Germinal center (tissue), 1 donor: Measurements from ENCODE around the gene ANXA3.
"Not testable (repeated sequence)": the region's sequence is repeated elsewhere in the genome, so short reads cannot be mapped to it uniquely, and the experiment has no call there.

Experiments
- DNase-seq: peaks from one replicate; pipeline ENCODE4 v3.0.0; 2012; ENCODE audit warnings: mixed read lengths, low spot score

Gene ANXA3

GRCh38 chr4:78543424-78544125 is 8.0 kb upstream of the ANXA3 start:
- no peak for DNase-seq

GRCh38 chr4:78544678-78545077 is 6.9 kb upstream of the ANXA3 start:
- DNase-seq = no peak

GRCh38 chr4:78545275-78546246 is 6.0 kb upstream of the ANXA3 start:
- DNase-seq = no peak

GRCh38 chr4:78547899-78548298 is 3.7 kb upstream of the ANXA3 start:
- not testable (repeated sequence) for DNase-seq

DNA sequence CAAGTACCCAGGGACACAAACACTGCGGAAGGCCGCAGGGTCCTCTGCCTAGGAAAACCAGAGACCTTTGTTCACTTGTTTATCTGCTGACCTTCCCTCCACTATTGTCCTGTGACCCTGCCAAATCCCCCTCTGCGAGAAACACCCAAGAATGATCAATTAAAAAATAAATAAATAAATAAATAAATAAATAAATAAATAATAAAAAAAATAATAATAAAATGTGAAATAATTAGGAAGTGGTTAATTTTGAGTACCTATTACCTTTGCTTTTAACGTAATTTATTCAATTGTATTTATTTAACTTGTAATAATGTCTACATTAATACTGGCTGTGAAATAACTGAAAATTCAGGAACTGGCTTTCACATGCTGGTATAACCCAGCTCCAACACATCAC is 2.7 kb upstream of the ANXA3 start:
- DNase-seq = not testable (repeated sequence)

GRCh38 chr4:78552389-78553042 is 946 bp downstream of the ANXA3 start:
- DNase-seq = no peak

- DNase-seq = no peak
Observed at GRCh38 chr4:78553043-78553396, 1.4 kb downstream of the ANXA3 start.

DNA sequence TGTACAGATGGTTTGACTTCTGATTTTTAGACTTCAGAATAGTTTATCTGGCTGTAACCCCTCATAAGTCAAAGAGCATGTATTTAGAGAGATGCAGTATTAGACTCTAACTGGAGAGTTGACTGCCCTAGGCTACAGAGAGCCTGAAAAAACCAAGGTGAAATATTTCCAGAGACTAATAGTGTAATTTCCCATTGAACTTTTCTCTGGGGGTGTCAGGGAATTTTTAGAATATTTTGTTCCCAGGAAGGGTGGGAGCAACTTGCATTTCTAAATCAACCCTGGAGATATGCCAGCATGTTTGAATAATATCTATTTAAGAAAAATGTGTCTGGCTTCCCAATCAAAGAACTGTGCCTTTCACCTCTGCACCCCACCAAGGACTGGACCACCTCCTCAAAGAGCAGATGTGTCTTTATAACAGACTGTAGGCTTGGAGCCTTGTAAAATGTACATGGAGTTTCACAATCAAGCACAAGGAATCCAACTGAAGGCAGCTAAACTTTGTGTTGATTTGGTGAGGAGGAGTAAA is 2.0 kb downstream of the ANXA3 start:
- DNase-seq = no peak

- DNase-seq = no peak
Observed at GRCh38 chr4:78556665-78557064, 5.1 kb downstream of the ANXA3 start.

DNA sequence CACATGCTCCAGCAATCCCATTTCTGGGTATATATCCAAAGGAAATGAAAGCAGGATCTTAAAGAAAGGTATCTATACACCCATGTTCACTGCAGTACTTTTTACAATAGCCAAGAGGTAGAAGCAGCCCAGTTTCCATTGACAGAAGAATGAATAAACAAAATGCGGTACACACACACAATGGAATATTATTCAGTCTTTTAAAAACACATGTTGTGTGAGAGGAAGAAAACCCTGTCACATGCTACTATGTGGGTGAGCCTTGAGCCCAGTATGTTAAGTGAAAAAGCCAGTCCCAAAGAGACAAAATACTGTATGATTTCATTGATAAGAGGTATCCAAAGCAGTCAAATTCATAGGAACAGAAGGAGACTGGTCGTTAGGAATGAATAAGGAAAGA is 6.3 kb downstream of the ANXA3 start:
- DNase-seq = no peak

DNA sequence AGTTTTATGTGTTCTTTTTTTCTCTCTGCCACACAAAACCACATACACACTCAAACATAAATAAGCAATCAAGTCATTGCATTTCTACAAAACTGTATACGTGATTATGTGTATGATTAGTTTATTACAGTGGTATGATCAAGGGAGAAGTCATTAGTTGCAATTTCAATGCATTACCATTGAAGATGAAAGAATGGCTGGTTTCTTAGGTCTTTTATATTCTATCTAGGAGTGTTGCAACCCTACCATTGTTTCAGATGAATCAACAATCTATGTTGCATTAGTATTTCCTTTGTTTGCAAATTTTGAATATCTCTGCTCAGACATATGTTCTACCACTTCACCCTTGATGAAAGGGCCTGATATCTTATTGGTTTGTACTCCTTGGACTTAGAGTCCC is 6.8 kb downstream of the ANXA3 start:
- no peak for DNase-seq

DNA sequence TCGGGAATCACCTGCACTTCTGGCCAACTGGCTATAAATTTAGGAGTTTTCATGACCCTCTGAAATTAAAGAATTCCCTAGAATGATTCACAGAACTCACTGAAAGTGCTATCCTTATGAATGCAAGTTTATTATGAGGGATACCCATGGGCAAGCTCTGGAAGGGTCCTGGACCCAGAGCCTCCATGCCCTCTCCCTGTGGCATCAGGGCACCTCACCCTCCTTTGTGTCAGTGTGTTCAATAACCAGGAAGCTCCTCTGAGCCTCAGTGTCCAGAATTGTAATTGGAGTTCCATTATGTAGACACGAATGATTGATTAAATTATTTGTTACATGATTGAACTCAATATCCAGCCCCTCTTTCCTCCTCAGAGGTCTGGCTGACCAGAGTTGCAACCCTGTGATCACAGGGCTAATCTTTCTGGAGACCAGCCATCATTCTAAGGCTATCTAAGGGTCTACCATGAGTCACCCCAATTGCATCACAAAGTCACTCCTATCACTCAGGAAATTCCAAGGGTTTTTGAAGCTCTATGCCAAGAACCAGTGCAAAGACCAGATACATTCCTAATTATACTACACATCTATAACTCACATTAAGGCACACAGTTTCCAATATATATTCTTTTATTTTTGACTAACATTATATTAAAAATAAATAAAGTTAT is 8.9 kb downstream of the ANXA3 start:
- DNase-seq = no peak

DNA sequence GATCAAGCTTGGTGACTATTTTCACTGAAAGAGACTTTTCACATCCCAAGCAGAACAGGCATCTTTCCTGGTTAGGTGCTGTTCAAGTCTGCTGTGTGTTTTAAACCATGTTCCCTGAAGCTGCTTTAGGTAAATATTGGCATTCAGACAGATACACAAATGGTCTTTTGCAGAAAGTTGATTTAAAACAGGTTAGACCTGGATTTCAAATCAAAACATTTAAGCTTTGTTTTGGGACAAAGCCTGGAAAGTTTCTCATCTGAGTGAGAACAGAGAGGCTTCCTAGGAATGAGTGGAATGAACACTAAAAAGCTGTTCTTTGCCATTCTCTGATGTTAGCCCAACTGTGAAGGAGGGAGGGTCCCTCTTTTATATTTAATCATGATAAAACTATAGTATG is 10.1 kb downstream of the ANXA3 start:
- DNase-seq = no peak

GRCh38 chr4:78562687-78563086 is 11.1 kb downstream of the ANXA3 start:
- no peak for DNase-seq

DNA sequence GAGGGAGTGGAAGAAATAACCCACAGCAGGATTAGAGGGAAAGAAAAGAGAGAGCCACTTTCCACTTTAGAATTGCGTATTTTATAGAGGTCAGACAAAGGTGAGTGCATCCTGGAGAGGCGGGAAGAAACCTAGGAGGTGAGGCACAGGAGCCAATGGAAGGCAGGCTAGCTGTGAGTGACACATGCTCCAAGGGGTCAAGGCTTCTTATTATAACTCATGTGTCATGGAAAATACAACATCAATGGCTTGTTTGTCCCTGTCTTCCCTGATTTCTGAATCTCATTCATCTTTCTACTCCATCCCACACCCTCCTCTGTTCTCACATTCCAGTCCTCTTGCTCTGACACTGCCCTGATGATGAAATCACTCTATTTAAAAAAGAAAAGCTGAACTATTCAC is 14.4 kb downstream of the ANXA3 start:
- DNase-seq = no peak

- no peak for DNase-seq
Observed at GRCh38 chr4:78566834-78567499, 15.4 kb downstream of the ANXA3 start.

- no peak for DNase-seq
Observed at GRCh38 chr4:78567500-78568060, 16.0 kb downstream of the ANXA3 start.

DNA sequence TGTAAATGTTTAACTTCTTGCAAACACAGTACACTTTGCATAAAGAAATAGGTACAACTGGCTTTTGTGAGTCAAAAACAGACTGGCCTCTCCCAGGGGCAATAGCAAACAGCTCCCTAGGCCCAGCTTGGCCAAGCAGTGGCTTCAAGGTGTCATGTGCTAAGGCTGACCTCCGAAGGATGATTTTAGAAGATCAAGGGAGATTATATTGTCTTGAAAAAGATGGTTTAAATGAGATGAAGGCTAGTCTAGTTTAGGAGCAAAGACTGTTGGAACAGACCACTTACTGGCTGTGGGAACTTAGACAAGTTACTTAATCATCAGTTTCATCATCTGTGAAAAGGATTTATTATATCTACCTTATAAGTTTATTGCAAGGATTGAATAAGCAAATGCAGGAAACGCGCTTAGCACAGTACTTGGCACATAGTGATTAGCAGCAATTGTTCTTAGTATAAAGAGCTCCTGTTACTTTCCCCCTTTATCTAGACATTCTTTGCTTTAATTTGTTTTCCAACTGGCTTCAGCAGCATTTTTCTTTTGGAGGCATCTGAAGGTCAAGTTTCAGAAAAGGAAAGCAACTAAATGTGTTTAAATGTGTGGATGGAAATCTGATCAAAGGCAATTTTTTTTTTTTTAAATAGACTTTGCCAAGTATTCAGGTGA is 17.2 kb downstream of the ANXA3 start:
- DNase-seq = no peak

DNA sequence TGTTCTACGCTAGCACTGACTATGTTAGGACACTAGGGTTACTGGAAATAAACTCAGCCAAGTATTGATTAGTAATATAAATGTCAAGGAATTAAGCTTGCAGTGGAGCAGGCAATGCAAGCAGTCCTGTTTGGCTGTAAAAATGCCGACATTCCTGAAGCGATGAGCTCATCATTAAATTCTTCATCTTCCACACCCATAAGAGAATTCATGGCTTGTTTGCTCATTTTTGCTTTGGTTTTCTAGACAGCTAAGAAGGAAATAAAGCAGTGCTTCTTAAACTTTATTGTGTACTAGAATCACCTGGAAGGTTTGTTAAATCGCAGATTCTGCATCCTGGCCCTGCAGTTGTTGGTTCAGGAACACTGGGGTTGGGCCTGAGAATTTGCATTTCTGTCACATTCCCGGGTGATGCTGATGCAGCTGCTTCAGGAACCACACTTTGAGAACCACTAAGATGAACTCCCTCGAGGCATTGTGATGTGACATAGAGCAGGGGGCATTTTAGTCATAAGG is 17.8 kb downstream of the ANXA3 start:
- no peak for DNase-seq

DNA sequence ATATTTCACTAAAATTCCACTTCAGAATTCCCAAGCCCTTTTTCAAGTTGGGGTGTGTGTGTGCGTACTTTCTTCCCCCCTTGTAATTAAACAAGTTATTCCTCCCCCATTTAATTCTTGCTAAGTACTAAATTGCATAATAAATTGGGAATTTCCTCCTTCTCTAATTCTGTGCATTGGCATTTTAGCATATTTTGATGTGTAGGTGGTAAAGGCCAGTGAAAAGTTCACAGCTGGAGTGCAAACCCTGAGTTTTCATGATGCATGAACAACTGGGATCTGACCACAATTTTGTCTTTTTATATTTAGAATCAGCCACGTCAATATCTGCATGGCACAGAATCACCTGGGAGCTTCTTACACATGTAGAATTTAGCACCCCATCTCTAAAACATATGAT is 18.5 kb downstream of the ANXA3 start:
- no peak for DNase-seq
